CD14-positive monocyte (primary cell): ENCODE data around the gene SCN9A. TPM values are rescaled to one million over a fixed set of nuclear protein-coding genes. Genes with fewer than 3 reads are reported as not detected.

Experiments
- DNase-seq, 3 donors: peaks; one replicate each; pipeline ENCODE4 v3.0.0-alpha.2; 2011 to 2022
- H2AFZ ChIP-seq: 2 replicates; pipeline ENCODE4 v1.6.0; 2012; ENCODE audit warnings: mild to moderate bottlenecking, low read depth, low read length, inconsistent platforms; ENCODE audit not compliant: insufficient read depth, poor library complexity, severe bottlenecking
- H3K27ac ChIP-seq, 2 donors: 1 replicate in 1 of 2; 2 replicates in 1 of 2; pipeline ENCODE4 v1.5.1; 2012 to 2013; ENCODE audit warnings: low read length in 2 of 2, control low read depth in 1 of 2, inconsistent platforms in 1 of 2, low read depth in 1 of 2, mild to moderate bottlenecking in 1 of 2
- H3K27me3 ChIP-seq, 2 donors: one replicate each; pipeline versions ENCODE4 v1.6.0 to v1.6.1; 2011 to 2013; ENCODE audit warnings: low read length in 2 of 2; ENCODE audit not compliant: control insufficient read depth in 2 of 2, insufficient read depth in 2 of 2
- H3K36me3 ChIP-seq, 2 donors: replicated peaks in 1 of 2; 1 replicate in 1 of 2; 2 replicates in 1 of 2; pipeline versions ENCODE4 v1.5.1 to v1.6.1; 2012 to 2013; ENCODE audit warnings: low read length in 2 of 2, control low read depth in 1 of 2, inconsistent platforms in 1 of 2, mild to moderate bottlenecking in 1 of 2; ENCODE audit not compliant: insufficient read depth in 2 of 2, control insufficient read depth in 1 of 2
- H3K4me1 ChIP-seq, 2 donors: 1 replicate in 1 of 2; 2 replicates in 1 of 2; pipeline versions ENCODE4 v1.5.1 to v1.6.1; 2012 to 2013; ENCODE audit warnings: low read length in 2 of 2, control low read depth in 1 of 2, inconsistent platforms in 1 of 2, mild to moderate bottlenecking in 1 of 2, moderate library complexity in 1 of 2; ENCODE audit not compliant: insufficient read depth in 2 of 2, control insufficient read depth in 1 of 2
- H3K4me2 ChIP-seq: replicated peaks from 2 replicates; pipeline ENCODE3; 2012; ENCODE audit warnings: low read length, moderate library complexity, mild to moderate bottlenecking; ENCODE audit not compliant: poor library complexity, severe bottlenecking; ENCODE audit errors: extremely low read depth
- H3K4me3 ChIP-seq, 3 experiments: fragments of 200-600 bp in 1 of 3; sonication (generic) in 1 of 3; replicated peaks in 1 of 3; 1 replicate in 2 of 3; 2 replicates in 1 of 3; pipeline ENCODE4 v1.5.1; 2011 to 2013; ENCODE audit warnings: low read length in 3 of 3, mild to moderate bottlenecking in 3 of 3, control low read depth in 2 of 3, low read depth in 2 of 3, inconsistent platforms in 1 of 3, moderate library complexity in 1 of 3
- H3K79me2 ChIP-seq: 2 replicates; pipeline ENCODE4 v1.6.0; 2012; ENCODE audit warnings: mild to moderate bottlenecking, control low read depth, inconsistent platforms, low read length, moderate library complexity; ENCODE audit not compliant: insufficient read depth
- H3K9ac ChIP-seq: 2 replicates; pipeline ENCODE4 v1.6.0; 2017; ENCODE audit warnings: low read length, mild to moderate bottlenecking; ENCODE audit not compliant: insufficient read depth, poor library complexity, severe bottlenecking
- H3K9me3 ChIP-seq, 2 donors: replicated peaks in 1 of 2; 1 replicate in 1 of 2; 2 replicates in 1 of 2; pipeline versions ENCODE4 v1.5.1 to v1.6.1; 2012 to 2013; ENCODE audit warnings: low read length in 2 of 2, control low read depth in 1 of 2; ENCODE audit not compliant: control insufficient read depth in 1 of 2, insufficient read depth in 1 of 2
- H4K20me1 ChIP-seq: 2 replicates; pipeline ENCODE4 v1.6.0; 2012; ENCODE audit warnings: mild to moderate bottlenecking, low read length, control low read depth, moderate library complexity; ENCODE audit not compliant: insufficient read depth
- H3K27ac Mint-ChIP-seq, 7 donors: one replicate each; pipeline ENCODE4 v1.8.0; 2020; ENCODE audit warnings: mild to moderate bottlenecking in 7 of 7, mixed read lengths in 7 of 7, moderate library complexity in 6 of 7, inconsistent platforms in 2 of 7
- H3K27me3 Mint-ChIP-seq, 3 donors: one replicate each; pipeline ENCODE4 v1.8.0; 2021 to 2022; ENCODE audit warnings: low read depth in 3 of 3, mild to moderate bottlenecking in 3 of 3, mixed read lengths in 3 of 3, moderate library complexity in 3 of 3, inconsistent platforms in 1 of 3
- H3K36me3 Mint-ChIP-seq, 2 donors: one replicate each; pipeline ENCODE4 v1.8.0; 2020; ENCODE audit warnings: mixed read lengths in 2 of 2, inconsistent platforms in 1 of 2, mild to moderate bottlenecking in 1 of 2
- H3K4me1 Mint-ChIP-seq: one replicate; pipeline ENCODE4 v1.8.0; 2020; ENCODE audit warnings: mild to moderate bottlenecking, mixed read lengths
- H3K4me3 Mint-ChIP-seq, 2 donors: one replicate each; pipeline ENCODE4 v1.8.0; 2020; ENCODE audit warnings: mild to moderate bottlenecking in 2 of 2, mixed read lengths in 2 of 2, moderate library complexity in 1 of 2
- H3K9me3 Mint-ChIP-seq, 7 donors: one replicate each; pipeline ENCODE4 v1.8.0; 2020 to 2022; ENCODE audit warnings: mixed read lengths in 7 of 7, mild to moderate bottlenecking in 6 of 7, moderate library complexity in 6 of 7, inconsistent platforms in 2 of 7
- CTCF ChIP-seq: fragments of 200-600 bp; IDR thresholded peaks from one replicate; pipeline ENCODE4 v1.8.0; 2022; ENCODE audit warnings: antibody characterized with exemption, mild to moderate bottlenecking
- WGBS: methylation state at CpG from one replicate; pipeline ENCODE4 v1.1.5; 2013; ENCODE audit warnings: missing lambda C conversion rate; ENCODE audit not compliant: insufficient coverage; 5-methylcytosine and 5-hydroxymethylcytosine counted together
- intact Hi-C, 2 donors: fragments of 100-400 bp; cut with micrococcal nuclease; formaldehyde crosslinking; loops; one replicate each; pipeline versions ENCODE4 v1.15.0 to v1.15.1; 2023
- polyA plus RNA-seq, 3 donors: library from polyadenylated mRNA; depleted of rRNA in 1 of 3; unstranded in 2 of 3; stranded (reverse) in 1 of 3; fragments of 300-500 nt in 2 of 3; fragments of >200 nt in 1 of 3; fragmentation: Illumina TruSeq in 2 of 3; gene quantifications; 1 replicate in 2 of 3; 2 replicates in 1 of 3; pipeline ENCODE4 v1.2.3, GENCODE V29; 2012 to 2021

Gene SCN9A
- polyA plus RNA-seq, 3 donors: 0.24 to 0.67 (median 0.26) TPM

GRCh38 chr2:166372046-166372445, 3.7 kb downstream of the SCN9A start:
- Histone ChIP-seq H3K36me3 (no peaks in the 10 kb centered on the region), H3K27me3 (peaks cover 6 to 12% of the 10 kb centered on the region in 2 donors), H3K9ac (no peak overlapping the region), H3K9me3 (no peaks in the 10 kb centered on the region), H3K4me3 (no peak overlapping the region), H3K27ac (no peak overlapping the region), H4K20me1 (no peaks in the 10 kb centered on the region), H3K4me1 (peaks cover 9 to 23% of the 10 kb centered on the region in 2 donors), H3K79me2 (no peaks in the 10 kb centered on the region), H3K4me2 (no peak overlapping the region), H2AFZ (no peak overlapping the region)
- WGBS: no CpG with 5 or more reads among the region's 2 CpGs
- H3K4me1 Mint-ChIP-seq: peaks cover 27% of the 10 kb centered on the region
- H3K27ac Mint-ChIP-seq: no peak overlapping the region
- H3K4me3 Mint-ChIP-seq: no peak overlapping the region
- no peak for DNase-seq
- intact Hi-C loops: no loop called here
- no peak for TF ChIP-seq CTCF
- peaks cover 8 to 16% (median 15%) of the 10 kb centered on the region in 3 donors for H3K27me3 Mint-ChIP-seq
- H3K36me3 Mint-ChIP-seq: no peaks in the 10 kb centered on the region
- no peaks in the 10 kb centered on the region for H3K9me3 Mint-ChIP-seq

GRCh38 chr2:166365803-166366420, 9.8 kb downstream of the SCN9A start:
- no peaks in the 10 kb centered on the region for H3K9me3 ChIP-seq
- no peak overlapping the region for H3K27ac ChIP-seq
- Mint-ChIP-seq H3K4me3 (no peak overlapping the region), H3K27ac (no peak overlapping the region), H3K36me3 (no peaks in the 10 kb centered on the region), H3K27me3 (no peaks in the 10 kb centered on the region), H3K9me3 (no peaks in the 10 kb centered on the region), H3K4me1 (no peaks in the 10 kb centered on the region)
- no peak overlapping the region for H3K4me2 ChIP-seq
- intact Hi-C loops: no loop called here
- H3K4me1 ChIP-seq: no peaks in the 10 kb centered on the region
- TF ChIP-seq CTCF: no peak
- H4K20me1 ChIP-seq: no peaks in the 10 kb centered on the region
- no peak for DNase-seq
- H3K79me2 ChIP-seq: no peaks in the 10 kb centered on the region
- H3K36me3 ChIP-seq: no peaks in the 10 kb centered on the region
- WGBS: no CpG with 5 or more reads among the region's 6 CpGs
- no peak overlapping the region for H3K4me3 ChIP-seq
- H2AFZ ChIP-seq: no peak overlapping the region
- H3K27me3 ChIP-seq: no peaks in the 10 kb centered on the region
- H3K9ac ChIP-seq: no peak overlapping the region
